AG10803 (cell line): Measurements from ENCODE around the gene NMRK2.

Source experiments
- DNase-seq: peaks from one replicate; pipeline ENCODE4 v3.0.0; 2010; ENCODE audit warnings: low read depth
- H3K4me3 ChIP-seq: 2 replicates; pipeline ENCODE4 v1.5.1; 2011; ENCODE audit warnings: mild to moderate bottlenecking, low read length, control low read depth
- CTCF ChIP-seq: conservative IDR thresholded peaks from 2 replicates; pipeline ENCODE4 v1.5.1; 2011; ENCODE audit warnings: mild to moderate bottlenecking, low read length, control low read depth, inconsistent platforms

NMRK2 gene

GRCh38 chr19:3969435-3970312, 36.8 kb downstream of the NMRK2 start:
- TF ChIP-seq CTCF = peak; percentile 46
- peak; percentile 89 for DNase-seq

GRCh38 chr19:3970313-3970807, 37.5 kb downstream of the NMRK2 start:
- no peak for TF ChIP-seq CTCF
- H3K4me3 ChIP-seq = peak overlapping the region; percentile 94
- DNase-seq = no peak

More at GRCh38 chr19:3969435-3970312, 36.8 kb downstream of the NMRK2 start:
- peak overlapping the region; percentile 94 for H3K4me3 ChIP-seq

- DNase-seq = peak; percentile 97
- peak within 1 kb of the TSS; percentile 94 for H3K4me3 ChIP-seq
- TF ChIP-seq CTCF = no peak
Measured at GRCh38 chr19:3970808-3971598, 38.1 kb downstream of the NMRK2 start, which contains the start of gene DAPK3. DAPK3 (minus strand) TSS chr19:3971099; CDS start chr19:3969735, 1,364 bp downstream.

- no peak overlapping the region for H3K4me3 ChIP-seq
- TF ChIP-seq CTCF = no peak
- DNase-seq = no peak
Measured at GRCh38 chr19:3975144-3975543, 42.3 kb downstream of the NMRK2 start.

GRCh38 chr19:3975637-3976087, 42.8 kb downstream of the NMRK2 start:
- no peak for DNase-seq
- no peak for TF ChIP-seq CTCF
- H3K4me3 ChIP-seq = no peak overlapping the region

- TF ChIP-seq CTCF = no peak
- peak; percentile 36 for DNase-seq
- H3K4me3 ChIP-seq = no peak overlapping the region
Measured at GRCh38 chr19:3976495-3977241, 43.8 kb downstream of the NMRK2 start.
